NCI-H2107 treated with DMSO at 0.1 percent for 48 hours (cell line): ENCODE results near the gene LPAR5.

Experiments
- DNase-seq: peaks from one replicate; lab custom pipeline; 2025; ENCODE audit not compliant: unreplicated experiment; lab: John Stamatoyannopoulos, UW

LPAR5 gene

DNA sequence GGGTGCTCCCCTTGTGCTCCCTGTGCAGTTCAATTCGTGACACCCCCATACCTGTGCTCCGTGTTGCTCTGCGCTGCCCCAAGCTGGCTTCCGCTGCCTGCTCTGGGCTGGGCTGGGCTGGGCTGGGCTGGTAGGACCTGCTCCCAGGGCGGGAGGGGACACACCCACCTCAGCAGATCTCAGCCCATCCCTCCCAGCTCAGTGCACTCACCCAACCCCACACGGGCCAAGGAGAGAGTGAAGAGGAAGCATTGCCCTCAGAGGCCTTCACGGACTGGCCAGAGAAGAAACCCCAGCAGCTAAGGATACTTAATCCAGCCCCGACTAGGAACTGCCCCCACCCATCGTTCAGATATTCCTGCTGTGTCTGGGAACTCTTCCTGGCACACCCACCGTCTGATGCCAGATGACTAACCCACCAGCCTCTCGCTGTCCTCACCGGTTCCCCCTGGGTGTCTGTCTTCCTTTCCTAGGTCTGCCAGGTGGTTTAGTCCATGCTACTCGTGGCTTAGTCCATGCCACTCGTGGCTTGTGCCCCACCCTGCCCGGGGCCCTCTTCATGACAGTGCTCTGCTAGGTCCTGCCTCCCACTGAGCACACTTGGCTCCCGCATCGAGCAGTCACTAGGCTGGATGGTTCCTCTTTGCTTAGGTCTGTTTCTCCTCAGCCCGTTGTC is at the start of gene LPAR5:
Gene LPAR5, minus strand, starts transcription at position 104 of the 676 bp plus-strand sequence. CDS start 14,711 bp downstream, outside the sequence.
- no peak for DNase-seq

DNA sequence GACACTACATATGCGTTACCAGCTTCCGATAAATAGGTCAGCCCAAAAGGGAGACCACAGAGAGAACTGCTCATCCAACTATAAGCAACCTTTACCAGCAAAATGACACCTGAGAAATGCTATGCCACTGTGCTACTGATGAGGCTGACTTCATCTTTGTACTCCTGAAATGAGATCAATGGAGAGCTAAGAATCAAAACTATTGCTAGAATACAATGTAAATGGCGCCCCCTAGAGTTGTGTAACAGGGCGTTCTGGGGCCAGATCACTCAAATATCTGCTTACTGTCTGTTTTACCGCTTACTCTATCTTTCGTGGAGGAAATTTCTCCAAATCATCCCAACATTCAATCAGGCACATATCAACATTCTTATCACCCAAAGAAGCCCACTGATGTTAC is 48.9 kb upstream of the LPAR5 start:
- peak; percentile 30 for DNase-seq

DNA sequence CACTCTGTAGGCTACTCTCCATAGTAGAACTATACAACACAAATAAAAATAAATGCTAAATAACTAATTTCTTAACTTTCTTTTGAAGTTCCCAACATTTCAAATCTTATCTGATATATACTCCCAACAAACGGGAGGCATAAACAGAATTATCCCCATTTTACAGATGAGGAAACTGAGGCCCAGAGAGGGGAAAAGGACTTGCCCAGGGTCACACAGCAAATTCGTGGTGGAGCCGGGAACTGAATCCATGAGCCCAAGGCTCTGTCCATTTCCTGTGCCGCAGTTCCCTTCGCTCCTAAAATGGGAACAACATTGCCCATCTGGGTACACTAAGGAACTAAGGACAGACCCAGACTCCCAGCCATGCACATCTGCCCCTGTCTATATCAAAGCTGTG is 41.2 kb upstream of the LPAR5 start:
- DNase-seq, result no peak

GRCh38 chr12:6672143-6672542 is 36.4 kb upstream of the LPAR5 start:
- DNase-seq, result no peak

DNA sequence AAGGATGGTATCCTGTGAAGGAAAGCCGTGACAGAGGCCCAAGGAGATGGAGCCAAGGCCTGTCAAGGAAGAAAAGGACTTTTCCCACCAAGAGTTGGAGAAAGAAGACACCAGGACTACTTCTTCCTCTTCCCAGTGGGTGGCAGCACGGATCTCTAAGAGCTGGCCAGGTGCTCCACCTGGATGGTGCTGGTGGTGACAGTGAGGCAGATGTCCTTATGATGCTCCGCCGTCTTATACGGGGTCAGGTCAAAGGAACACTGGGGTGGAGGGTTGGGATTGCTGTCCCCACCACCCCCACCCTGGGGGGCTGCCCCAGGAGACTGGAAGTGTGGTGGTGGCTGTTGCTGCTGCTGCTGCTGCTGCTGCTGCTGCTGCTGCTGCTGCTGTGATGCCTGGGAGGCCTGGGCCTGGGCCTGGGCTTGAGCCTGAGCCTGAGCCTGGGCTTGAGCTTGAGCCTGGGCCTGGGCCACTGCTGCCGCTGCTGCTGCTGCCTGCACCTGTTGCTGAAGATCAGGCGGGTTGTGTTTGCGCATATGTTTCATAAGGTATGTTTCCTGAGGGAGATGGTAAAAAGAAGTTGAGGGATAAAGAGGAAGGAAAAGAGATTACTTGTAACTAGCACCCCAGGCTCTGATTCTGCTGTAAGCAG is 31.9 kb upstream of the LPAR5 start:
- no peak for DNase-seq

GRCh38 chr12:6666211-6666610 is 30.5 kb upstream of the LPAR5 start:
- DNase-seq, result no peak

DNA sequence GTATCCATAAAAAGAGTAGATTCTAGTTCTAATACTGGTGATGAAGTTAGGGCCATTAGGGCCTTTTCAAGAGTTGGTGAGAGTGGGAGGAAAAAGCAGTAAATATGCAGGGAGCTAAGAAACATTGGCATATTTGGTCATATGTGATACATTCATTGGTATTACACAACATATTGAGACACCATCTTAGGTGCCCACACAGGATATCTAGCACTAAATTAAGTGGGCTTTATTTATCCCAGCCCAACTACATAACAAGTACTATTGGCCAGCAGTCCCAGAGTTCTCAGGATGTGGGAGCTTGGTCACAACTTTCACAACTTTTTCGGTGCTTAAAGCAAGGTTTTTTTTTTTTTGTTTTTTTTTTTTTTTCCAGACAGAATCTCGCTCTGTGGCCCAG is 29.1 kb upstream of the LPAR5 start:
- DNase-seq, result no peak

DNA sequence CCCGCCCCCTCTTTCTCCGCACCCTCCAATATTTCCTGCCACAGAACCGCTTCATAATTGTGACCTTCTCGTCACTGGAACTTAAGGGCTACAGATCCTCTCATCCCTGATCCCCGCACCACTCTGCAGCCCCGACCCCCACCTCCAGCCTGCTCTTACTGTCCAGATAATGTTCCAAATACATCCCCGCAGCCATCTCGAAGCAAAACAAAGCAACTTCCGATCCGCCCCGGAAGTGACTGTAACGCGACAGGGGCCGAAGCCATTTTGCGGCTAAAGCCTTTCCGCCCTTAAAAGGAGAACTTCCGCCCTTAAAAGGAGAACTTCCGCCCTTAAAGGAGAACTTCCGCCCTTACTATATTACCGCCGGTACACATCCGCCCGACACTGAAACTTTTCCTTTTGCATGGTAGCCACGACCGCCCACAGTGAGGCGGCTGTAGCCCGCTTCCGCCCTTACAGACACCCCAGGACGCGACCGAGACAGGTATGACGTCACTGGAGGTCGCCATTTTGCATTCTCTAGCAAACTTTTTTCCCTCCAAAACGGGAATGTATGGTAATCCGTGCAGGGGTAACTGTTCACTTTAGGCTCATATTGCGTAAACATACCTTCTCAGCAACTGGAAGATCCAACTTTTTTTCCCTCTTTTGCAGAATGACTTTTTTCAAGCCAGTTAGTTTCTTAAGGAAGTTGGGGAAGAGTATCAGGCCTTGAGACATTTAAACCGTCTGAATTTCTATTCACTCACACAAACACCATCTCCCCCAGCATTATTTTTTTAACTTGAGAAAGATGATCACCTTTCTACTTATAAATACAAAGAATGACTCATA is 27.4 kb upstream of the LPAR5 start, which contains the start of gene ING4:
Gene ING4, minus strand, starts transcription at position 214 of the 837 bp plus-strand sequence. Its CDS starts 18 bp downstream, at position 196.
- peak; percentile 99 for DNase-seq

GRCh38 chr12:6662602-6662905 is 26.8 kb upstream of the LPAR5 start:
- DNase-seq, result no peak

GRCh38 chr12:6653987-6654386 is 18.2 kb upstream of the LPAR5 start:
- no peak for DNase-seq

DNA sequence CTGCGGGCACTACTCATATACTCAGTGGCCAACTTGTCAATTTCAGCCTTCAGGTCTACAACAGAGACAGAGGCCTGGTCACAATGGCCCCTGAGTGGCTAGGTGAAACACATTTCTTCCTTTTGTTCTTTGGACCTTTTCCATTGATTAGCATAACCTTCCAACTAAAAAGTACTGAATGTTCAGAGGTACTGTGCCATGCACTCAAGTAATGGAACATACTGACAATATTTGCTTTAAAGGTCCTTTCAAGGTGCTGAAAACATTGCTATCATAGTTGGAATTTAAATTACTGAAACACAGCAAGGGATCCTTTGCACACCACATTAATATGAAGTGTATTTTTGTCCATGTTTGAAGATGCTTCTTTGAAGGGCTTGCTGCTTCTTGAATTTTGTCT is 17.6 kb upstream of the LPAR5 start:
- no peak for DNase-seq

GRCh38 chr12:6652391-6652790 is 16.6 kb upstream of the LPAR5 start:
- DNase-seq, result no peak

GRCh38 chr12:6650832-6651231 is 15.1 kb upstream of the LPAR5 start:
- DNase-seq, result no peak

GRCh38 chr12:6647083-6647604 is 11.4 kb upstream of the LPAR5 start, which contains the start of gene ACRBP:
TSS of gene ACRBP (minus strand) at chr12:6647432. CDS start at chr12:6647366, 66 bp downstream.
- no peak for DNase-seq

DNA sequence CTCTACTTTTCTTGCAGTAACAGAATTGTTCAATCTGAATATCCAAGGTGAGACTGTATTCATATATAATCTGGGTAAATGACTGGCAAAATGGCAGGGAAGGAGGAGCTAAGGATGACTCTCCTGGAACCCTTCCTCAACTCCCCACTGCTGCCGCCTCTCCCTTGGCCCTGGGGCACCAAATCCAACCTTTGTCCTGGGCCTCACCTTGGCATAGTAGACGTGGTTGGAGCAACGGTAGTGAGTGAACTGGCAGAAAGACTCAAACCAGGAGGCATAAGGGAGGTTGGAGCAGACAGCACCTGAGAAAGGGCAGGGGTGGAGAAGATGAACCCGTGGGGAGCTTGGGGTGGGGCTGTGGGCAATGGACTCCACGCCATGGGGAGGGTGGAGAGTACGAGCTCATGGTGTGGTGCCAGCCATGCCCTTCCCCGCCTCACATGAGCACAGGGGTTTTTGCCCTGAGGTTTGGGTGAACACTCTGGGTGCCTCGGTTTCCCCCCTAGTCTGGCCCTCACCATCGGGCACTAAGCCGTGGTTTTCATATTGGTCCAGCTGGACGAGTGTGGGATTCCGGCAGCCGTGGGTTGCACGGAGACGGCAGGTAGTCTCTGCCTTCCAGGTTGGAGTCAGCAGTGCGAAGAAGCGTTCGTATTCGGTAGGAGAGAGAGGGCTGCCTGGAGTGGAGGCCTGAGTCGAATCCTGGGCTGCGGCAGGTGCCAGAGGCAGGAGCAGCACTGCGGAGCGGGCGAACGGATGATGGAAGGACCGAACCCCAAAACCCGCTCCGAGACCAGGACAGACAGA is 10.7 kb upstream of the LPAR5 start:
- no peak for DNase-seq

- no peak for DNase-seq
Observed at GRCh38 chr12:6644903-6645302, 9.1 kb upstream of the LPAR5 start.

DNA sequence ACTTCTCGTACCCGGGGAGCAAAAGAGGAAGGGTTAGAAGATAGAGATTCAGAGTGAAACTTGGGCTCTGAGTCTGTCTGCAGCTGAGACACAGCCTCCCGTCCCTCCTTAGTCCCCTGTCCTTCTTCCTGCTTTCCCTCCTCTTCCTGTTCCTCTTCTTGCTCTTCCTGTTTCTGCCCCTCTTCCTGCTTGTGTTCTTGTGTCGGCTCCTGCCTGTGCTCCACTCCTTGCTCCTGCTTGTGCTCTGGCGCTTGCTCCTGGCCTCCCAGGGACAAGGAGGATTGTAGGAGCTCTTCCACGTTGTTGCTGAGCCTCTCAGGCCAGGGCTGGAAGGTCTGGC is 8.5 kb upstream of the LPAR5 start:
- DNase-seq, result no peak

DNA sequence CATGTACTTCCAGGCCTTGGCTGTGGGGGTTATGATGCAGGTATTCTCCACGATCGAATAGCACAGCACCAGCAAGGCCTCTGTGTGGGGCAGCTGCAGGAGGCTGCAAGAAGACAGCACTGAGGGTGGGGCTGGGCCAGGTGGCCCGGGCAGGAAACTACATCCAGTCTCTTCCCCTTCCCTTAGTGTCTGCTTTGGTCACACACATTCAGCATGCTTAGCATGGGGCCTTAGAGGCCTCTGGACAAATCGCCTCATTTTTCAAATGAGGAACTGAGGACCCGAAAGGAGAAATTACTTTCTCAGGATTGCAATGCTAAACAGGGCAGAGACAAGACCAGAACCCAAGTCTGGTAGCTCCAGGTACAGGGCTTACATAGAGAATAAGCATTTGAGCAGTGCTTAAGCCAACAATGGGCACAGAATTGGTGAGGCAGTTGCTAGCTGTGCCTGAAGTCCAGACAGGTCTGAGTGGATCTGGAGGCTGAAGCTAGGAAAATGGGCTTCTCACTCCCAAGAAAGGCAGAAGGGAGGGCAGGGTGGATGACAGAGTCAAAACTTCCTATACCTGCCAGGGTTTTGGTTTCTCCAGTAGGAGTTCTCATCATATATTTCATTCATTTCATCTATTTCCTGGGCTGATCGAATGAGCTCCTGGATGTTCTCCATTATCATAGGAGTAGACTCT is 8.0 kb upstream of the LPAR5 start:
- no peak for DNase-seq

DNA sequence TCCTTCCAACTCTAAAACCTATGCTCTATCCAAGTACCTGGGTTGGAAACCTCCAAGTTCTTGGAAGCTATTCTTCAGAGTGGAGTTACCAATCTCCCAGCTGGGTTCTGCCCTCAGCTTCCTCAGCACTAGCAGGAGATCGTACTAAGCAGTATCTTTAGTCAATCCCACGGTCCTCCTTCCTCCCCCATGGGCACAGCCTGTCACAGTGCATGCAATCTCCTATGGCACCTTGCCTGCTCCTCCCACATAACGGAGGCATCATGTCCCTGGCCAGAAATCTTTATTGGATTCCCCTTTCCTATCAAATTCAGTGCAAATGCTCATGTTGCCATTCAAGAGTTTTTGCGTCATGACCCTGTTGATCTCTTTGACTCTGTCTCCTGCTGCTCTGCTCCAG is 5.4 kb upstream of the LPAR5 start:
- no peak for DNase-seq

DNA sequence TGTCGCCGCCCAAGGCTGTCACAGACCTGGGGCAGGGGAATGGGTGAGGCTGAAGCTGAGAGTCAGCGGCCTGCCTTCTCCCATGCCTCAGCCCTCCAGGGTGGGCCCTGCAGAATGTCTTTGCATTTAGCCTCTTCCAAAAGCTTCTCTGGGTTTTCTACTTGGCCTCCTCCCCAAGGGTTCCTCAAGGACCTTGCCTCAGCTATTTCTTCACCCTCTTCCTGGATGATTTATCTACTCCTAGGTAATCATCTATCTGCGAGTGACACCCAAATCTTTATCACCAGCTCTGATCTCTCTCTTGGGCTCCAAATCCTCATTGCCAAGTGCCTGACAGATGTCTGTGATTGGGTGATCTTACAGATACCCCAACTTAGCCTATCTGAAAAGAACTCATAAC is 4.7 kb upstream of the LPAR5 start:
- no peak for DNase-seq
